Measurements from ENCODE around the gene UBE2H.
A peak's percentile ranks its signal among the peaks of the same experiment; 100 is the strongest.

The UBE2H gene

DNA sequence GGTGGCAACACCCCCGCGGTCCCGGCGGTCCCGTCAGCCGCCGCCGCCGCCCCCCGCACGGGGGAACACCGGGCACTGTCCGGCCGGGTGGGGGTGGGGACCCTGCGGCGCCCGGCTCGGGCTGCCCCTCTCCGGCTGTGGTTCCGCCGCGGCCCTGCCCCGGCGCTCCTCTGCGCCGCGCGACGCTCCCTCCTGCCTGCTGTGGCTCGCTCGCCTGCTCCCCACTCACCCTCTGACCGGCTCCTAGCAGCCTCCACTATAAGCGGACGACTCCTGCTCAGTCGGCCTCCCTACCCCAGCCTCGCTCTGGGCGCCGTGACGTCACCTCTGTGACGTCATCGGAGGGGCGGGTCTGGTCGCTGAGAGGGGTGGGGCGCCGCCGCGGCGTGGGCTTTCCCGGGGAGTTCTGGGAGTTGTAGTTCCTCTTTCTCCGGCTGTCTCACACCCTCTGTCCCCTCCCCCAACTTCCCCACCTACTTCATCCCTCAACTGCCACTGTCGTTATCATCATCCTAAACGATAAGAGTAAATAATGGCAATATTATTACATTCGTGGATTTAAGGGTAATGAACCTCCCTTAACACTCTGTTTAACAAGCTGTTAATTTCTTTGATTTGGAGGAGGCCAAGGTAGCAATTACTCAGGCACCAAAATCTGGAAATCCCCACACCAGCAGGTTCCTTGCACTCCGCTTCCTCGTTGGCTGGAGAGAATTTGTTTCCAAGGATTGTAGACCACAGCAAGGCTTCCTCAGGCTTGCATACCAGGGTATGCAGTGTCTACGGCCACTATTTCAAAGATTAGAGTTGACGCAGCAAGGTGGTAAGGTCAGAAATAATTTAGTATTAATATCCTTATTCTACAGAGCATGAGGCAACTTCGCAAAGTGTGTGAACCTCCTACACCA, at the start of gene UBE2H:
Gene UBE2H, minus strand, starts transcription at position 308 of the 908 bp plus-strand sequence. CDS start 405 bp downstream, outside the sequence.
- DNase-seq (ENCODE audit: low spot score), result peak; percentile 92

DNA sequence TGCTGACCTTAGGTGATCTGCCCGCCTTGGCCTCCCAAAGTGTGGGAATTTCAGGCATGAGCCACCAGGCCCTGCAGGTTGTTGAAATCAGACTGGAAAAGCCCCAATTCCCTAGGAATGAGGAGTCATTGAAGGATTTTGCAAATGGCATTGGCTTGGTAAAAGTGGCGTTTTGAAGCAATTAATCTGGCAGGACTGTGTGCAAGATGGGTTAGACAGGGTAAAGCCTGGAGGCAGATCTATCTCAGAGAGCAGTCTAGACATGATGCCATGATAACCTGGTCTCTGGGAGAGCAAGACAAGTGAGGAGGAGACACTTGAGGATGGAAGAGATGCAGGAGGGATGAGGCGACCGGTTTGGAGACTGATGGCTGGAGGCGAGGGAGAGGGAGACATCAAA, 45.7 kb upstream of the UBE2H start:
- DNase-seq (ENCODE audit: low spot score), result no peak

DNA sequence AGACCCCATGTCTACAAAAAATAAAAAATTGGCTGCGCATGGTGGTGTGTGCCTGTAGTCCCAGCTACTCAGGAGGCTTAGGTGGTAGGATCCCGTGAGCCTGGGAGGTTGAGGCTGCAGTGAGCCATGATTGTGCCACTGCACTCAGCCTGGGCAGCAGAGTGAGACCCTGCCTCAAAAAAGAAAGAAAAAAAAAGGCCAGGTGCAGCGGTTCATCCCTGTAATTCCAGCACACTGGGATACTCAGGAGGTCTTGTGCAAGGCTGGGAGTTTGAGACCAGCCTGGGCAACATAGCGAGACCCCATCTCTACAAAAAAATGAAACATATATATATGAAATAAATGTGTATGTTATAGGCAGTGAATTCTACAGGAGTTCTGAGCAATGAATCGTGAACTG, 44.5 kb upstream of the UBE2H start:
- DNase-seq (ENCODE audit: low spot score), result no peak

DNA sequence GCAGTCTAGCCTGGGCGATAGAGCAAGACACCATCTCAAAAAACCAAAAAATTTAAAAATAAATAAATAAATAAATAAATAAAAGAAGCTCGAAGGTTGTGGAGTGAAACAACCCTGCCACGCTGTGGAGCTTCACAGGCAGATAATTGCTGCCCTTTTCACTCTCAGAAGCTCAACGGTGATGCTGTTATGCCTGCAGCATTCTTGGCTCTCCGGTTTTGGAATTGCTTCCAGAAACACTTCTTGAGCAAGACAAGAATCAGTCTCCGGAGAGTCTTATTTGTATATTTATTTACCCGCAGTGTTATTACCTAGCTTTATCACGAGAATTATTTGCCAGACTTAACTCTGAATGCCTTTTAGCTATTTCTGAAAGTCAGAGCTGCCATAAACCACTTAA, 40.5 kb upstream of the UBE2H start:
- no peak for DNase-seq (ENCODE audit: low spot score)

DNA sequence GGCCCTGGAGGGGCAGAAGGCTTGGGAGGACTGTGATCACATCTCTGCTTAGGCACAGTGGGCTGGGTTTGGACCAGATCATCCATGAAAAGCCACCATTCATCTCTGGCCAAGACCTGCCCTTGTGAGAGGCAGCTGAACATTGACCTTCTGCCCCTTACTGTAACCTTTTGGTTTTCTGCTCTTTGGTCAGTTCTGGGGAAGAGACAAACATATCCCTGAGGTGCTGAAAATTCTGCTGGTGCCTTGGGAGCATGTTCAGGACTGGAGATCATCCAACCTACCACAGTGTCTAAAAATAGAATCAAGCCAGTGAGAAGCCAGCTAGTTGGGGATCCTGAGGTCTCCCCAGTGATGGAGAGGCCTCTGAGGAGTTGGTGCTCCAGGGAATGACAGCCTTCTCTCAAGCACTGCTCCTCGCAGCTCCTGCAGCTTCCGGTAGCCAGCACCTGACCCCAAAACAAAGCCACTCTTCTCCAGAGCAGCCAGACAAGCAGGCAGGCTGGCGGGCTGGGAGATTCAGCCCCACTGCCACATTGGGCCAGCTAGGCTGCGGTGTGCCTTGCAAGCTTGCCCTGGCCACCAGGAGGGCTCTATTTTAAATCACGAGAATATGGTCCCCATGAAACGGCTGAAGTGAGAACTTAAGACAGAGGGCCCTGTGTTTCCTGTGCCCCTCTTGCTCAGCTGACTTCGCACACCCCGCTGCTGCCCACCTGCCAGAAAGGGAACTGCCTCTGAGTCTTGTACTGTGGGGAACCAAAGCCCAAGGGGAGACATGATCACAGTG, 37.8 kb upstream of the UBE2H start:
- peak; percentile 1 for DNase-seq (ENCODE audit: low spot score)

DNA sequence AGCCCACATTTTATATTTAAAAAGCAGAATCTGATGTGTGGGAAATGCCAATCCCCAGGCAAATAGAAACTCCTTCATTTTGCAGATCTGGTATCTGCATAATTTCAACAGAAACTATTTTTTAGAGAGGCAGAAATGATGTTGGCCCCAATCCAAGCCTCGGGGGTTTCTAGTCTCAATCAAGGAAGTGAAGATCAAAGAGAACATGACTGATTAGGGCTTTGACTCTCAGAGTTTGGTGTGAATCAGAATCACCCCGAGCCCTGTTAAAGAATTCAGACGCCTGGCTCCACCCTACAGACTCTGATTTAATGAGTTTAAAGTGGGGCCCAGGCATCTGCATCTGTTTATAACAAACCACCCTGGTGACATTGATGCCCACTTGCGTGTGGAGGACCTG, 36.7 kb upstream of the UBE2H start:
- peak; percentile 1 for DNase-seq (ENCODE audit: low spot score)

DNA sequence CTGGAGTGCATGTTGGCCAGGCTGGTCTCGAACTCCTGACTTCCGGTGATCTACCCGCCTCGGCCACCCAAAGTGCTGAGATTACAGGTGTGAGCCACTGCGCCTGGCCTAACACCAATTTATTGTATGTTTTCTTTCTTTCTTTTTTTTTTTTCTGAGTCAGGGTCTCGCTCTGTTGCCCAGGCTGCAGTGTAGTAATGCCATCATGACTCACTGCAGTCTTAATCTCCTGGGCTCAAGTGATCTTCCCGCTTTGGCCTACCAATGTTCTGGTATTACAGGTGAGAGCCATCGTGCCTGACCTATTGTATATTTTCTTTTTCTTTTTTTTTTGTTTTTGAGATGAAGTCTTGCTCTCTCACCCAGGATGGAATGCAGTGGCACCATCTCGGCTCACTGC, 33.8 kb upstream of the UBE2H start:
- no peak for DNase-seq (ENCODE audit: low spot score)

DNA sequence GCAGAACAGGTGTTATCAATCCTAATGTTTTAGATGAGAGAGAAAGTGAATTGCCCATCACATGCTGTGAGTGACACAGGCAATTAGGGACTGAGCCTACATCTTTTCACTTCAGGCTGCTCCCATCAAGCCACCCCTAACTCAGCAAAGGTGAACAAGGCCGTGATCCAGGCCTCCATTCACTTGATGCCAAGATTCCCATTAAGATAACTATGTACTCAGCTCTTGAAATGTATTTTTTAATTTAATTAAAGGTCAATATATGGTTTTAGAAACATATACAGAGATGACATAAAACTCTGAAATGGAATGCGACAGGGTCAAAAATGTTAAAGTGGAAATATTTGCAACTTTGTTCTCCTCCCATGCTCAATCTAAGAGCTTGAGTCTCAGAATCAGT, 27.9 kb upstream of the UBE2H start:
- peak; percentile 2 for DNase-seq (ENCODE audit: low spot score)

DNA sequence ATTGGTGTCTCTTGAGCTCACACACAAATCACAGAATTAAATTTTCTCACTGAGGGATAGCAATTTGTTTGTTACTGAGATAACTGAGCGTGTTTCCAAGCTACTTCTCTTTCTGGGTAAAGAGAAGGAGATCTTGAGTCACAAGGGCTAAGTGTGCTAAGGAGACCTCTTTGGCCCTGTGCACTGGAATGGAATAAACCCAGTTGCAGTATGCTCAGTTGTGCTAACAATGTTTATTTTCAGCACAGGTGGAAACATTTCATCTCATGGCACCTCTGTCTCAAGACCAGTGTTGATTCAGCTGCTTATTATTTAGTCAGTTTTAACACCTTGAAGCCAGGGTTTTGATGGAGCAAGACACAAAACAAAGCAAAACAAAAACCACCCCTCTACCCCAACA, 22.5 kb upstream of the UBE2H start:
- peak; percentile 2 for DNase-seq (ENCODE audit: low spot score)

DNA sequence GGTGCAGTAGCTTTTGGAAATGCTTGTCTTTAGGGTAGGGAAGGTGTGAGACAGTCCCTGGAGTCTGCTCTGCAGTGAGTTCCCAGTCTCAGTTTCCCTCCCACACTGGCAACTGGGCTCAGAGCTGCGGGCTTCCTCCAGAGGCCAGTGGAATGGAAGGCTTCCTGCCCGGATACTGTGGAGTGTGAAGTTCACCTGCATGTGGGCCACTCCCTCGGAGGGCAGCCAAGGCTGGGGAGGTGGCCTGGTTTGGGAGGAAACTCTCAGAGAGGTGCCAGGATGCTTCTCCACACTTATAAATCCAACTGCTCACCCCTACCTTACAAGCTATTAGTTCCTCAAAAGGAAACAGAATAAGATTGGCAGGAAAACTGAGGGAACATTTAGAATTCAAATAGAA, 18.1 kb upstream of the UBE2H start:
- DNase-seq (ENCODE audit: low spot score), result peak; percentile 1

DNA sequence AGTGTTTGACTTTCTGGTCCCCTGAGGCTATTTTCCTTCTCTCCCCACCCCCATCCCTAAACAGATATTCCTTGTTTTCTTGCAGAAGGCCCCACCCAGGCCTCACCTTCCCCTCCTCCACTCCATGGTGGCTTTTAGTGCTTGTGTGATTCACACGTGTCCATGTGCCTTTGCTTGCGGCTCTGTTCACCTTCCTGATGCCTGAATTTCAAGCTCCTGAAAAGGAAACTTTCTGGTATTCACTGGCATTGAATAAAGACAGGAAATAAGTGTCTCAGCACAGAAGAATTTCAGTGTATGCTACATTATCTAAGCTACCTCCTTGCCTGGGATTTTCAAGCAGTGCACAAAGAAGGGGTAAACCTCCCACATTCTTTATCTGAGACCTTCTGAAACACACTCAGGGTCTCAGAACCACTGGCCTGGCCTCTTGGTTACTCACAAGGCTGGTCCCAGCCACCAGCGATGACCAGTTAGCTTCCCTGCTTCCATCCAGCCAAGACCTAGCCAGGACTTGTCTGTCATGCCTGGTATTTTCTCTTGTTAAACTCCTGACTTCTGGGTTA, 17.2 kb upstream of the UBE2H start:
- no peak for DNase-seq (ENCODE audit: low spot score)

DNA sequence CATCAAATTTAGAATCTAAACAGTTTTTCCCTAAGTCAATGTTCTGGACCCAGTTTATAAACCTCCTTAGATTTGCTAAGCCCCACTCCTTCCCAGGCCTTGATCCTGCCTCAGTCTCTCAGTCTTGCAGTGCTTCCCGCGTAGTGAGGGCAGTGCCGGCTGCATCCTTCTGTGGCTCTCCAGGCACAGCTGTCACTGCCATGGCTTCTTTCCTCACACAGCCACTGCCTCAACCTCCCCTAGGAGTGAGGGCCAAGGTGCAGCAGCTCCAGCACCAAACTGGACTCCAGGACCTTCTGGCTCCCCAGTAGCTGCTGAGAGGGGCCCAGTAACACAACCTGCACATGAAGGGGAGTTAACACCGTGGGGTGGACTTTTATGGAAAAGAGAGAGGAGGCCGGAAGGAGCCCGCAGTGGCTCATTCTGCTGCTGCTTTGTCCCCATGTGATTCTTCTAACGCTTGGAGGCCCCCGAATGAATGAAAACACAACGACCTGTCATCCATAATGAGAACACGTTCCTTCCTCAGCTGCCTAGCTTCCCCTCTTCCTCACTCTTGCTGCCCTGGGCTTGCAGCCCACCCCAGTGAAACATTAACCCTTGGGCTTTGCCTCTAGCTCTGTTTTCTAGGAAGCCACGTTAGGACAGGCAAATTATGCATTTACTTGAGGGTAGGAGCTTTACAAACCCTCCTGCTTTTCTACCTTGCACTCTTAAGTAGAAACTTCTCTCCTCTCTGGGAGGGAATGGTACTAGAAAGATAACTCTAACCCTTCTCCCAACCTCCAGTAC, 16.0 kb upstream of the UBE2H start:
- no peak for DNase-seq (ENCODE audit: low spot score)

DNA sequence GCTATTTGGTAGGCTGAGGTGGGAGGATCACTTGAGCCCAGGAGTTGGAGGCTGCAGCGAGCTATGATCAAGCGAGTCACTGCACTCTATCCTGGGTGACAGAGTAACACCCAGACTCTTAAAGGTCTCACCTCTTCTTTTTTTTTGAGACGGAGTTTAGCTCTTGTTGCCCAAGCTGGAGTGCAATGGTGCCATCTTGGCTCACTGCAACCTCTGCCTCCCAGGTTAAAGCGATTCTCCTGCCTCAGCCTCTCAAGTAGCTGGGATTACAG, 7.4 kb upstream of the UBE2H start:
- peak; percentile 57 for DNase-seq (ENCODE audit: low spot score)

DNA sequence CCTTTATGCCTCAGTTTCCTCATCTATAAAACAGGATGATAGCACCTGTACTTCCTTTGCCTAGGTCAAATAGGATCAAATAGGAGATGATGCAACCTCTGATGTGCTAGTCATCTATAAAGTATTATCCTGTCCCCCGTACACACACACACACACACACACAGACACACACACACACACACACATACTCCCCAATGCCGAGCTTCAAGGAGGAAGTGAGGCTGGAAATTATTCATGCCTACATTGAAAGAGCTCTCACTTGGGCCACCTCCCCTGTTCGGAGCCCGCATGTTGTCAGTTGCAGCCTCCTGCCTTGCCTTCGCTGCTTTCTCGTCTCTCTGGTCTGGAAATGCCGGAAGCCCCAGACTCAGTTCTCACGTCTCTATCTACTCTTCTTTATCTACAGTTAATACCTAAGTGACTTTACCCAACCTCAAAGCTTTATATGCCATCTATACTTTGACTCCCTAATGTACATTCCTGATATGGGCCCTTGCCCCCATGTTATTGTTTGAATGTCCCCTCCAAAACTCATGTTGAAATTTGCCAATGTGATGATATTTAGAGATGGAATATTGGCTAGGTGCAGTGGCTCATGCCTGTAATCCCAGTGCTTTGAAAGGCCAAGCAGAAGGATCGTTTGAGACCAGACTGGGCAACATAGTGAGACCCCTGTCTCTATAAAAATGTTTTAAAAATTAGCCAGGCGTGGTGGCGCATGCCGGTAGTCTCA, 6.9 kb upstream of the UBE2H start:
- peak; percentile 50 for DNase-seq (ENCODE audit: low spot score)

DNA sequence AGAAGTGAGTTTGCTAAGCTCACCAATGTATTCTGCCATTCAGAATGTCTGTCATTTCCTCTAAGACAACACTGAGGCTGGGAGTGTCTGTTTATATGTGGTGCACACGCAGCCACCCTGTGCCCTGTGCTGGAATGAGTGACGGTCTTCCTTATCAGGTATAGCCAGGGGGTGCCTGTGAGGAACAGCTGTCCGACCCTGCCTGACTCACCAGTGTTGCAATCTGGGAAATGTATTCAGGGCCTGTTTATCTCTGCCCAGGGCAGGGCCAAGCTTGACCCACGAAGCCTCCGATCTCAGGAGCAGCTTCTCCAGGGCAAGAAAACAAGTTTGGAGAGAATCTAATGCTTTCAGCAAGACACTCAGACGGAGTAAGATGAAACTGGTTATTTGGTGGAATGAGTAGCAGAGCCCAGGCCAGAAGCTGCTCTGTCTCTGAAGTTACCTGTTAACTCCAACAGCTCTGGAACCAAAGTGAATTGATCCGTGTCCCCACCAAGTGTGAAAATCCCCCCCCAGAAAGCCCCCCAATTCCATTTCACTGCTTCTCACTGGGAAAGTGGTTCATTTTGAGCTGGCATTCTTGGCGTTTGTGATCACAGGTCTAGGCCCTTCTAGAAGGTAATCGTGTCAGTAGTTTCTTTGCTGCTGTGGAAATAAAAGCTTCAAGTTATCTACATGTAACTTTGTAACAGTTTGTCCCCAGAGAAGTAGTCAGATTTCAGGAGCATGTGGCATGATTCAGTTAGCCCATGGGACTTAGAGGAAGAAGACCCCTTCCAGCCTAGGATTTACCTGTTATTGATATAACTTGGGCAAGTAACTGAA, 6.1 kb upstream of the UBE2H start:
- DNase-seq (ENCODE audit: low spot score), result peak; percentile 98

DNA sequence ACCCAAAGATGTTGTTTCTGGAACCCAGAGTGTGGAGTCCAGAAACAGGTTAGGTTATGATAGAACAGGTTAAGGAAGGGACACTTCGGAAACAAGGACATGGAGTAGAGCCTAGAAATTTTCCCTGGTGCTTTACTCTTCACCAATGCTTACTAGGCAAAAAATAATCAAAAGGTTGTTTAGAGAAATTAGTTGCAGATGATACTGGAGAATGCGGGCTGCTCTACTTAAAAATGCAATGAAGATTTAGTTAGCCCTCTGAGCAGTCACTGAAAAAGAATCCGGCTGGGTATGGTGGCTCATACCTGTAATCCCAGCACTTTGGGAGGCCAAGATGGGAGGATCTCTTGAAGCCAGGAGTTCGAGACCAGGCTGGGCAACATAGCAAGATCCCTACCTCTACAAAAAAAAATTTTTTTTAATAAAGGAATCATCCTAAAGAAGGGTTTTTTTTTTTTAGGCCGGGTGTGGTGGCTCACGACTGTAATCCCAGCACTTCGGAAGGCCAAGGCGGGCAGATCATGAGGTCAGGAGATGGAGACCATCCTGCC, 3.3 kb upstream of the UBE2H start:
- no peak for DNase-seq (ENCODE audit: low spot score)

DNA sequence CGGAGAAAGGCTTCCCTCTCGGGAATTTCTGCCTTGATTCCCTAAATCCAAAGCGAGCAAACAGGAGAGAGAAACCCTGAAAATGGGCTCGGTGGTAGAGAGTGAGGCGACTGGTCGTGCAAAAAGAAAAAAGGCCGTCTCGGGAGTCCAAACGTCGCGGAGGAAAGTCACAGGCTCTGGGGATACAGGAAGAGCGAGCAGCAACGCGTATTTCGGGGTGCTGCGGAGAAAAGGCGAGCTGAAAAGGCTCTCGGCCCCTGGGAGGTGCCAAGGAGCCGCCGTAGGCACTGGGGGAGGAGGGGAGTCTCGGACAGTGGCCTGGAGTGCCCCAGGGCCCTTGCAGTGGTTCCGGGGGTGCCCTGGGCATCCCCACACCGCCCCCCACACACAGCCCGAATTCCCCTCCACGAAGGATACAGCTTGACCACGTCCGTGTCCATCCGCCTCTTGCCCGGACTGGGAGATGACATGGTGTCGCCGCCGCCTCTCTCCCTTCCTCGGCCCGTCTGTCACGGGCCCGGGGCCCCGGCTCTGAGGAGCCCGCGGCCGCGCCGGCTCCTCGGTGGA, 591 bp downstream of the UBE2H start:
- DNase-seq (ENCODE audit: low spot score), result peak; percentile 68

DNA sequence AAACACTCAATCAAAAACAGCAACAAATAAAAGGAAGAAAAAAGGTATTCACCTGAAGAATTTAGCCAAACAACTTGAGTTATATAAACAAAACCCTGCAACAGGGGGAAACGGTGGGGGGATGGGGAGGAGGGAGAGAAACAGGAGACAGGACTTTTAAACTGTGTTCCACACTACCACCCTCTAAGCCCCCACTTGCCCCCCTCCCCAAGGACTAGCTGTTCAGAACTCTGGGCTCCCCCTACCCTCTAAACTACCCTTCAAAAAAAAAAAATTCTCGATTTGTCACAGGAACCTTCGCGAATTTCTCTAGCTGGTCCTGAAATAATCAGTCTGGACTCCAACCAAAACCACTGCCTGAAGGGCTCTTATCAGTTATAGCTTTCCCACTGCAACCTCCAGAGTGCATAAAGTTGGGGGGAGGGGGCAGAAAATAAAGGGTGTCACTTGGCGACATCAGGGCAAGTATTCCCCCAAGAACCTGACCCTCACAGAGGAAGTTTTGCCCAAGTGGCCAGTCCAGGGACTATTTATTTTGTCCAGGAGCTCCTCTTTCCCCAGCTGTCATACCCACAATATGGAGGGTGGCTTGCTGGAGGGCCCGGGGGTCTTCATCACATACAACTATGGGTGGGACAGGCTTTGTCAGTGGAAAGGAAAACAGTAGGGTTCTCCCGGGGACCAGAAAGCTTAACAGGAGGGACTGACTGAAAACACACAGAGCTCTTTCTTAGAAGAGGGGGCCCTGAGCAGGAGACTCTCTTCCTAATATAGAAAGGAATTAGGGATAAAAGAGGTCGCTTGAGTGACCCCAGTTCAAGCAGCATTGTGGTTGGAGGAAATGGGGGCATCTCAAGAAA, 1.3 kb downstream of the UBE2H start:
- peak; percentile 62 for DNase-seq (ENCODE audit: low spot score)

DNA sequence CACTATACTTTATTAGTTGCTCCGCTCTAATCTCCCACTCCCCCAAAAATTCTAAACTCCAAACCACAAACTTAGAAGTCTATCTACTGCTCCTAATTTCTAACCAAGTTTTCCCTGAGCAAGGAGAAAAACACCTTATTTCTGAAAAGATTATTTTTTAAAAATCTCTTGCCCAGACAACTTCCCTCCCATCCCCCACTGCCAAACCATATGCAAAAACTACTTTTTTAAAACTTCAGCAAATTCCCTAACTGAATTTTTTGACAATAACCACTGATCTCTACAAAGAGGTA, 1.9 kb downstream of the UBE2H start:
- DNase-seq (ENCODE audit: low spot score), result no peak

All from hematopoietic multipotent progenitor cell treated with erythropoietin and hydrocortisone succinate and interleukin-3 and kit ligand, for 15 days (in vitro differentiated cells).